Hepatocyte (in vitro differentiated cells): ENCODE measurements around the gene IFT122.

Experiments
- EZH2 ChIP-seq: fragments of 200-600 bp; sonication (generic); IDR thresholded peaks from 2 replicates; pipeline ENCODE4 v1.6.1; 2016; ENCODE audit warnings: antibody characterized with exemption, mild to moderate bottlenecking, borderline replicate concordance
- EZH2phosphoT487 ChIP-seq: fragments of 200-600 bp; sonication (generic); IDR thresholded peaks from one replicate; pipeline ENCODE4 v1.6.1; 2018; ENCODE audit warnings: antibody characterized with exemption, mild to moderate bottlenecking, low read depth, moderate library complexity; ENCODE audit not compliant: unreplicated experiment, severe bottlenecking
- TF ChIP-seq, protein P1 (sequence below): fragments of 200-600 bp; sonication (generic); IDR thresholded peaks from 2 replicates; pipeline ENCODE4 v1.5.1; 2016; ENCODE audit warnings: antibody characterized with exemption, mild to moderate bottlenecking; ENCODE audit not compliant: poor library complexity

DNA sequence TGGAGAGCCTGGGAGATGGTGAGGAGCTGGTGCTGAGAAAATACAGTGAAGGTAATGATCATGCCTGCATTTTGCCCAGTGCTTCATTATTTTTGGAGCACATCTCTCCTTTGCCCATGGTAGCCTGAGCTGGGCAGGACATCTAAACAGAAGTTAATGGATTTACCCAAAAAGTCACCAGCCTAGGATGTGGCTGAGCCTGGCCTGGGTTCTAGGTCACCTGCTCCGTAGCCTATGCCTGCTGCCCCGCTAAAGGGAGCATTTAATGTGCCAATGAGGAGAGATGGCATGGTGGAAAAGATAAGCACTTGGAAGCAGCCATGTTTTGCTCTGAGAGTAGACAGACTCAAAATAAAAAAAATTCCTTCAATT is 46.6 kb downstream of the IFT122 start:
- TF ChIP-seq, protein P1, sequence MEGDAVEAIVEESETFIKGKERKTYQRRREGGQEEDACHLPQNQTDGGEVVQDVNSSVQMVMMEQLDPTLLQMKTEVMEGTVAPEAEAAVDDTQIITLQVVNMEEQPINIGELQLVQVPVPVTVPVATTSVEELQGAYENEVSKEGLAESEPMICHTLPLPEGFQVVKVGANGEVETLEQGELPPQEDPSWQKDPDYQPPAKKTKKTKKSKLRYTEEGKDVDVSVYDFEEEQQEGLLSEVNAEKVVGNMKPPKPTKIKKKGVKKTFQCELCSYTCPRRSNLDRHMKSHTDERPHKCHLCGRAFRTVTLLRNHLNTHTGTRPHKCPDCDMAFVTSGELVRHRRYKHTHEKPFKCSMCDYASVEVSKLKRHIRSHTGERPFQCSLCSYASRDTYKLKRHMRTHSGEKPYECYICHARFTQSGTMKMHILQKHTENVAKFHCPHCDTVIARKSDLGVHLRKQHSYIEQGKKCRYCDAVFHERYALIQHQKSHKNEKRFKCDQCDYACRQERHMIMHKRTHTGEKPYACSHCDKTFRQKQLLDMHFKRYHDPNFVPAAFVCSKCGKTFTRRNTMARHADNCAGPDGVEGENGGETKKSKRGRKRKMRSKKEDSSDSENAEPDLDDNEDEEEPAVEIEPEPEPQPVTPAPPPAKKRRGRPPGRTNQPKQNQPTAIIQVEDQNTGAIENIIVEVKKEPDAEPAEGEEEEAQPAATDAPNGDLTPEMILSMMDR = no peak
- TF ChIP-seq EZH2phosphoT487 (no peak), EZH2 (no peak)
